Stomach smooth muscle (tissue), 2 donors: Measurements from ENCODE around the gene CA6.
"Not testable (repeated sequence)": the region's sequence is repeated elsewhere in the genome, so short reads cannot be mapped to it uniquely, and the experiment has no call there.

Source experiments
- H3K27ac ChIP-seq: one replicate; pipeline ENCODE4 v1.7.0; 2013; ENCODE audit warnings: mild to moderate bottlenecking, low read length, inconsistent platforms
- H3K27me3 ChIP-seq, 2 donors: one replicate each; pipeline ENCODE4 v1.7.0; 2013; ENCODE audit warnings: low read length in 2 of 2; ENCODE audit not compliant: insufficient read depth in 2 of 2, control insufficient read depth in 1 of 2
- H3K36me3 ChIP-seq, 2 donors: one replicate each; pipeline ENCODE4 v1.7.0; 2013; ENCODE audit warnings: low read length in 2 of 2; ENCODE audit not compliant: control insufficient read depth in 2 of 2, insufficient read depth in 2 of 2
- H3K4me1 ChIP-seq: one replicate; pipeline ENCODE4 v1.7.0; 2013; ENCODE audit warnings: low read length; ENCODE audit not compliant: control insufficient read depth, insufficient read depth
- H3K4me3 ChIP-seq, 2 donors: one replicate each; pipeline ENCODE4 v1.7.0; 2013; ENCODE audit warnings: low read length in 2 of 2
- H3K9ac ChIP-seq, 2 donors: one replicate each; pipeline ENCODE4 v1.7.0; 2013; ENCODE audit warnings: low read length in 2 of 2, mild to moderate bottlenecking in 1 of 2
- H3K9me3 ChIP-seq, 2 donors: one replicate each; pipeline ENCODE4 v1.7.0; 2013; ENCODE audit warnings: low read length in 2 of 2; ENCODE audit not compliant: control insufficient read depth in 2 of 2
- donor health status: healthy.
- donor health status: Pancreatic carcinoma.

The CA6 gene

DNA sequence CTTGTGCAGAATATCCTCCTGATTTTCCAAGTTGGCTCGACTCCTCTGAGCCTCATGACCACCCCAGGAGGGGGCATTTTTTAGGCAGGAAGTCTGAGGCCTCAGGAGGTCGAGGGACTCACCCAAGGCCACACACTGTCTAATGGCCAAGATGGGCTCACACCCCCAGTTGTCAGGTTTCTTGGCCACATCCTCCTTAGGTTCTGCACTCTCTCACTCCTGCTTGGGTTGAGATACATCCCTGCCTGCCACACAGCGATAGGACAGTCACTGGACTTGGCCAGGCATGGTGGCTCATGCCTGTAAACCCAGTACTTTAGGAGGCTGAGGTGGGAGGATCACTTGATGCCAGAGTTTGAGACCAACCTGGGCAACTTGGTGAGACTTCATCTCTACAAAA lies 4.6 kb downstream of the CA6 start:
- H3K9me3 ChIP-seq: no peaks in the 10 kb centered on the region
- no peak overlapping the region for H3K9ac ChIP-seq
- no peaks in the 10 kb centered on the region for H3K4me1 ChIP-seq
- H3K4me3 ChIP-seq: no peak overlapping the region
- H3K27ac ChIP-seq: no peak overlapping the region
- no peaks in the 10 kb centered on the region for H3K27me3 ChIP-seq
- no peaks in the 10 kb centered on the region for H3K36me3 ChIP-seq

- Histone ChIP-seq H3K4me3 (no peak overlapping the region), H3K36me3 (no peaks in the 10 kb centered on the region), H3K4me1 (no peaks in the 10 kb centered on the region), H3K9ac (no peak overlapping the region), H3K9me3 (no peaks in the 10 kb centered on the region), H3K27me3 (no peaks in the 10 kb centered on the region), H3K27ac (no peak overlapping the region)
Measured at GRCh38 chr1:8951231-8951630, 5.6 kb downstream of the CA6 start.

GRCh38 chr1:8955406-8955805 lies 9.7 kb downstream of the CA6 start:
- H3K36me3 ChIP-seq: no peaks in the 10 kb centered on the region
- no peaks in the 10 kb centered on the region for H3K4me1 ChIP-seq
- no peaks in the 10 kb centered on the region for H3K9me3 ChIP-seq
- H3K27ac ChIP-seq: no peak overlapping the region
- H3K4me3 ChIP-seq: no peak overlapping the region
- H3K9ac ChIP-seq: no peak overlapping the region
- H3K27me3 ChIP-seq: no peaks in the 10 kb centered on the region

DNA sequence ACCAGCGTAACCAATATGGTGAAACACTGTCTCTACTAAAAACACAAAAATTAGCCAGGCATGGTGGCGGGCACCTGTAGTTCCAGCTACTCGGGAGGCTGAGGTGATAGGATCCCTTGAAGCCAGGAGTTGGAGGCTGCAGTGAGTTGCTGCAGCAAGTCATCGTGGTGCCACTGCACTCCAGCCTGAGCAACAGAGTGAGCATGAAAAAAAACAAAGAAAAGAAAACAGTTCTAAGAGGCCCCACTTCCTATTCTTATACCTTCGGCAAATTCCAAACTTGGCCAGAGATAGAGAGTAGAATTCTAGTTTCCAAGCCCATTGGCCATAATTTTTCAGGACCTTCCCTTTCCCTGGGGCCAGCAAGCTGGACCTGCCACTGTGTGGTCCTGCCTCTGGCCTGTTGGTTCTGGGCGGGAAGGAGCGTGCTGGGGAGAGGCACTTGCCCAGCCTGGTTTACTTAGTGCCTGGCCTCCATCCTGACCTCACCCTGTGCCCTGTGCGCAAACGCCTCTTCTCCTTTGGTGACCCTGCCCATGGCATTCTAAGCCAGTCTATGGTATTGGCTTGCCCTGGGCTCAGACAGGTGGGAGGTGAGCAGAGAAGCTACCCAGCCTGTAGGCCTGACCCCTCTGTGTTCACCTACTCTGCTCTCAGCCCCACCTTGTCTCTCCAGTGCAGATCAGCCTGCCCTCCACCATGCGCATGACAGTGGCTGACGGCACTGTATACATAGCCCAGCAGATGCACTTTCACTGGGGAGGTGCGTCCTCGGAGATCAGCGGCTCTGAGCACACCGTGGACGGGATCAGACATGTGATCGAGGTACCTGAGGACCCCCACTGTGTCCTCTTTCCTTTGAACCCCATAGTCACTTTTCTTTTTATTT lies 11.0 kb downstream of the CA6 start:
- Histone ChIP-seq H3K9ac (no peak overlapping the region), H3K4me3 (no peak overlapping the region), H3K36me3 (no peaks in the 10 kb centered on the region), H3K4me1 (no peaks in the 10 kb centered on the region), H3K27ac (no peak overlapping the region), H3K9me3 (no peaks in the 10 kb centered on the region), H3K27me3 (no peaks in the 10 kb centered on the region)

DNA sequence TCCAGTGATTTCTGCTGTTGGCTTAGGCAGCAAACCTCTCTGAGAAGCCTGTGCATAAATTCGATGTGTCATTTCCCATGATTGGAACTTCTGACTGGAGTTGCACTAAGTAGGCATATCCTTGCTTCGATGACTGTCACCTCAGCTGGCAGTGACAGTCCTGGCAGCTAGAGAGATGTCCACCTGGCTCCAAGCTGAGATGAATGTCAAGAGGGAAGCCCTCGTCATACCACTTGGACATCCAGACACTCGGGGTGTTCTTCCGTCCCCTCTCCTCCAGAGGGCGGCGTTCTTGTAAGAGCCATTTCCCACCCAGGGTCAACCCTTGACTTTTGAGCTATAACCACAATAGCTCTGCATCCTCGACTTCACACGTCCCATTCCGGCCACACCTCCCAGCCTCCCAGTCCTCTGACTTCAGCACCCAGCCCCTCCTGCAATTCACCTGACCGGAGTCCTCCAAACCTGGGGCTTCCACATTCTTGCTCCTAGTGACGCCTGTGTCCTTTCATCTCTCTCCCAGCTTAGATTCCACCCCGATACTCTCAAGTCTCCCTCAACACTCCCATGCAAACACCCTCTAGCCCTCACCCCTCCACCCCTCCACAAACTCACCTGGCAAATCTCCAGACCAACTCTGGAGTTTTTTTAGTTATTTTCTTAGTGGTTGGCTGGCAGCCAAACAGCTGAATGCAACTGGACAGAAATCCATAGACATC lies 17.3 kb downstream of the CA6 start:
- no peak overlapping the region for H3K9ac ChIP-seq

GRCh38 chr1:8963963-8964362 lies 18.3 kb downstream of the CA6 start:
- Histone ChIP-seq H3K27ac (no peak overlapping the region), H3K9ac (no peak overlapping the region), H3K36me3 (no peaks in the 10 kb centered on the region), H3K4me3 (no peak overlapping the region), H3K27me3 (no peaks in the 10 kb centered on the region), H3K4me1 (no peaks in the 10 kb centered on the region), H3K9me3 (no peaks in the 10 kb centered on the region)

More for the DNA sequence above, 17.3 kb downstream of the CA6 start:
- Histone ChIP-seq H3K9me3 (no peaks in the 10 kb centered on the region), H3K4me3 (no peak overlapping the region), H3K27ac (no peak overlapping the region), H3K27me3 (no peaks in the 10 kb centered on the region), H3K4me1 (no peaks in the 10 kb centered on the region), H3K36me3 (no peaks in the 10 kb centered on the region)

DNA sequence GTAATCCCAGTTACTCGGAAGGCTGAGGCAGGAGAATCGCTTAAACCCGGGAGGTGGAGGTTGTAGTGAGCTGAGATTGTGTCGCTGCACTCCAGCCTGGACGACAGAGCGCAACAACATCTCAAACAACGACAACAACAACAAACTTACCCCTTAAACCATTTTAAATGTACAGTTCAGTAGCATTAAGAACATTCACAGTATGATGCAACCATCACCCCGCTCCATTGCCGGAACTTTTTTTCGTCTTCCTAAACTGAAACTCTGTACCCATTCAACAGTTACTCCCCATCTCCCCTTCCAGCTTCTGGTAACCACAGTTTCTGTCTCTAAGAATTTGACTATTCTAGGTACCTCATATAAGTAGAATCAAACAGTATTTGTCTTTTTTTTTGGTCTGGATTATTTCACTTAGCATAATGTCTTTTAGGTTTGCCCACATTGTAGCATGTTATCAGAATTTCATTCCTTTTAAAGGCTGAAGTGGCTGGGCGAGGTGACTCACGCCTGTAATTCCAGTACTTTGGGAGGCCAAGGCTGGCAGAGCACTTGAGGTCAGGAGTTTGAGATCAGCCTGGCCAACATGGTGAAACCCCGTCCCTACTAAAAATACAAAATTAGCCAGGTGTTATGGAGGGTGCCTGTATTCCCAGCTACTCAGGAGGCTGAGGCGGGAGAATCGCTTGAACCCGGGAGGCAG lies 19.6 kb downstream of the CA6 start:
- H3K27ac ChIP-seq: no peak overlapping the region
- H3K9ac ChIP-seq: no peak overlapping the region

DNA sequence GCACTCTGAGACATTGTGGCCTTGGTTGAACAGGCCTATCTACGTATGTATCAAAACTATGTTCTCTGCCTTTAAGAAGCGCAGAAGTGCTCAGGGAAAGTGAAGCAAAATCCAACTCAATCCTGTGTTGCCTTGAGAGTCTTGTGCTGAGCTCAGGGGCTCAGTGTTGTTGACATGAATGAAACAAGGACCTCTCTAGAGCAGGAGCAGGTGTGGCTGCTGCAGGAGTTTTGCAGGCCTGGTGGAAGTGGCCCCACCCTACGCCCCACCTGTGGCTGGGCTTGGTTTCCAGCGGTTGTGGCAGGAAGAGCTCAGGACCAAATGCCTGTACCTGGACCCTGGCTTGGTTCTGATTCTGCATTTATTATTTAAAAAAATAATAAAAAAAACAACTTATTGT lies 20.9 kb downstream of the CA6 start:
- Histone ChIP-seq H3K9me3 (no peaks in the 10 kb centered on the region), H3K36me3 (no peaks in the 10 kb centered on the region), H3K9ac (no peak overlapping the region), H3K27me3 (no peaks in the 10 kb centered on the region), H3K27ac (no peak overlapping the region), H3K4me3 (no peak overlapping the region), H3K4me1 (no peaks in the 10 kb centered on the region)

More for the DNA sequence above, 19.6 kb downstream of the CA6 start:
- Histone ChIP-seq H3K27me3 (no peaks in the 10 kb centered on the region), H3K4me1 (no peaks in the 10 kb centered on the region), H3K9me3 (no peaks in the 10 kb centered on the region), H3K36me3 (no peaks in the 10 kb centered on the region), H3K4me3 (no peak overlapping the region)

DNA sequence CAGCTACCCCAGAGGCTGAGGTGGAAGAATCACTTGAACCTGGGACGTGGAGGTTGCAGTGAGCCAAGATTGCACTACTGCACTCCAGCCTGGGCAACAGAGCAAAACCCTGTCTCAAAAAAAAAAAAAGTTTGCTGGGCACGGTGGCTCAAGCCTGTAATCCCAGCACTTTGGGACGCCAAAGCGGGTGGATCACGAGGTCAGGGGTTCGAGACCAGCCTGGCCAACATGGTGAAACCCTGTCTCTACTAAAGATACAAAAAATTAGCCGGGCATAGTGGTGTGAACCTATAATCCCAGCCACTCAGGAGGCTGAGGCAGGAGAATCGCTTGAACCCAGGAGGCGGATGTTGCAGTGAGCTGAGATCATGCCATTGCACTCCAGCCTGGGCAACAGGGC lies 23.2 kb downstream of the CA6 start:
- H3K36me3 ChIP-seq, H3K9ac ChIP-seq, H3K4me3 ChIP-seq, H3K27ac ChIP-seq, H3K4me1 ChIP-seq, H3K9me3 ChIP-seq, H3K27me3 ChIP-seq: not testable (repeated sequence)

- Histone ChIP-seq H3K27me3 (no peaks in the 10 kb centered on the region), H3K9ac (no peak overlapping the region), H3K36me3 (no peaks in the 10 kb centered on the region), H3K9me3 (no peaks in the 10 kb centered on the region), H3K27ac (no peak overlapping the region), H3K4me1 (no peaks in the 10 kb centered on the region), H3K4me3 (no peak overlapping the region)
Measured at GRCh38 chr1:8969937-8970336, 24.3 kb downstream of the CA6 start.
